Amniotic epithelial cell (primary cell): Measurements from ENCODE around the gene GIMAP5.
"Not testable (repeated sequence)": the region's sequence is repeated elsewhere in the genome, so short reads cannot be mapped to it uniquely, and the experiment has no call there.

Experiments
- DNase-seq: peaks from one replicate; pipeline ENCODE4 v3.0.0-alpha.2; 2010; ENCODE audit warnings: low read depth

Gene GIMAP5

GRCh38 chr7:150774131-150774530 lies 36.9 kb downstream of the GIMAP5 start:
- not testable (repeated sequence) for DNase-seq

- no peak for DNase-seq
These were observed 41.0 kb downstream of the GIMAP5 start for GRCh38 chr7:150778014-150778737.

GRCh38 chr7:150778738-150779301 lies 41.6 kb downstream of the GIMAP5 start:
- peak; percentile 51 for DNase-seq

GRCh38 chr7:150780292-150780691 lies 43.1 kb downstream of the GIMAP5 start:
- no peak for DNase-seq

GRCh38 chr7:150781103-150781502 lies 43.9 kb downstream of the GIMAP5 start:
- peak; percentile 54 for DNase-seq

GRCh38 chr7:150781961-150782360 lies 44.7 kb downstream of the GIMAP5 start:
- no peak for DNase-seq

GRCh38 chr7:150784120-150784736 lies 47.0 kb downstream of the GIMAP5 start:
- DNase-seq: no peak

GRCh38 chr7:150784954-150785353 lies 47.7 kb downstream of the GIMAP5 start:
- peak; percentile 19 for DNase-seq

GRCh38 chr7:150787321-150788281 lies 50.4 kb downstream of the GIMAP5 start:
- peak; percentile 11 for DNase-seq

- DNase-seq: no peak
These were observed 51.5 kb downstream of the GIMAP5 start for GRCh38 chr7:150788474-150789269.

GRCh38 chr7:150790416-150791075 lies 53.3 kb downstream of the GIMAP5 start:
- no peak for DNase-seq

GRCh38 chr7:150791304-150791703 lies 54.1 kb downstream of the GIMAP5 start:
- no peak for DNase-seq

- DNase-seq: no peak
These were observed 54.7 kb downstream of the GIMAP5 start for GRCh38 chr7:150791746-150792452.
